KMS-11 (cell line): Measurements from ENCODE around the gene SERPINA10.

ENCODE experiments used
- H2AFZ ChIP-seq: fragments of 200-600 bp; sonication (generic); 2 replicates; pipeline ENCODE4 v1.6.1; 2016; ENCODE audit warnings: antibody characterized with exemption, mixed run types, low read depth
- H3K27ac ChIP-seq: fragments of 200-600 bp; sonication (generic); 2 replicates; pipeline ENCODE4 v1.6.1; 2016; ENCODE audit warnings: mild to moderate bottlenecking, mixed run types
- H3K27me3 ChIP-seq: fragments of 200-600 bp; sonication (generic); 2 replicates; pipeline ENCODE4 v1.6.1; 2017; ENCODE audit warnings: mild to moderate bottlenecking, low read depth, mixed run types, moderate library complexity; ENCODE audit not compliant: insufficient read depth
- H3K36me3 ChIP-seq: fragments of 200-600 bp; sonication (generic); 2 replicates; pipeline ENCODE4 v1.6.1; 2017; ENCODE audit warnings: mild to moderate bottlenecking, mixed run types; ENCODE audit not compliant: insufficient read depth
- H3K4me1 ChIP-seq: fragments of 200-600 bp; sonication (generic); 2 replicates; pipeline ENCODE4 v1.6.1; 2016; ENCODE audit warnings: mild to moderate bottlenecking, low read depth, mixed run types; ENCODE audit not compliant: poor library complexity, severe bottlenecking
- H3K4me2 ChIP-seq: fragments of 200-600 bp; sonication (generic); 2 replicates; pipeline ENCODE4 v1.7.0; 2016; ENCODE audit warnings: mild to moderate bottlenecking, mixed run types
- H3K4me3 ChIP-seq: fragments of 200-600 bp; sonication (generic); IDR thresholded peaks from 2 replicates; pipeline ENCODE4 v1.6.1; 2017; ENCODE audit warnings: low read depth, low read length, mixed read lengths; ENCODE audit not compliant: insufficient read depth
- H3K79me2 ChIP-seq: fragments of 200-600 bp; sonication (generic); 2 replicates; pipeline ENCODE4 v1.6.1; 2016; ENCODE audit warnings: low read depth, mixed run types; ENCODE audit not compliant: insufficient read depth
- H3K9ac ChIP-seq: fragments of 200-600 bp; sonication (generic); 2 replicates; pipeline ENCODE4 v1.6.1; 2016; ENCODE audit warnings: mild to moderate bottlenecking, mixed run types
- H4K20me1 ChIP-seq: fragments of 200-600 bp; sonication (generic); 2 replicates; pipeline ENCODE4 v1.6.1; 2016; ENCODE audit warnings: mild to moderate bottlenecking, mixed run types; ENCODE audit not compliant: insufficient read depth
- TF ChIP-seq, protein P1 (sequence below): fragments of 200-600 bp; sonication (generic); conservative IDR thresholded peaks from 2 replicates; pipeline ENCODE4 v1.6.1; 2017; ENCODE audit warnings: low read depth, mild to moderate bottlenecking, antibody characterized with exemption, low read length, moderate library complexity, mixed read lengths

Gene SERPINA10

DNA sequence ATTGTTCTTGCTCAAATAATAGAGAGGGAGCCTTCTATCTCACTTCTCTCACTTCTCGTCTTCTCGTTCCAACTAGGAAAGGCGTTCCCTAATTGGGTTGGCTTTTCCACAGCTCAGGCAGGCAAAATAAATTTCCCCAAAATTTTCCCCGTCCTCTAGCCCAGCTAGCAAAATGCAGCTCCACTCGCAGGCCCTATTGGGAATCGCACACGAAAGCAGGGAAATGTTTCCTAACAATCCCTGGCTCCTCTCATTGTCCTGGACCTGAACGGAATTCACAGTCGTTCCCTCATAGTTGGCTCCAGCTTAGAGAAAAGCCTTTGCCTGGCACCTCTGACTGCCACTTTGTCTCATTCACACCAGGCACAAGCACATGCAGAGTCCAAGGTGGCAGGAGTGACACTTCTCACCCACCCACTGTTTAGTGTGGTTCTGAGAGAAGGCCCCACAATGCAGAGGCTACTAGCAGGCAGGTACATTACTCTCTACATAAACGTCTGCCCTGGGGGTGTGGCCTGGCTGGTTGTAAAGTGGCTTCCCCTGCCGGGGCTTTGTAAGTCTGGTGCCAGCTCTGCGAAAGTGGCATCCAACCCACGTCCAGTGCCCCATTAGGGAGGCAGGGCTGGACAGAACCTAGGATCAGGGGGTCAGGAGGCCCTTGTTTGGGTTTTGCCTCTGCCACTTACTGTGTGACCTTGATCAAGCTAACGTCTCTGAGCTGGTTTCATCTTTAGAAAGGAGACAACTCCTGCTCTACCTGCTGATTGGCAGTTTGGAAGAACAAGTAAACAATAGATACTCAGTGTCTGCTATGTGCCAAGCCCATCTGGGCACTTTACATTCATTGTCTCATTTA lies 4.2 kb downstream of the SERPINA10 start:
- TF ChIP-seq, protein P1, sequence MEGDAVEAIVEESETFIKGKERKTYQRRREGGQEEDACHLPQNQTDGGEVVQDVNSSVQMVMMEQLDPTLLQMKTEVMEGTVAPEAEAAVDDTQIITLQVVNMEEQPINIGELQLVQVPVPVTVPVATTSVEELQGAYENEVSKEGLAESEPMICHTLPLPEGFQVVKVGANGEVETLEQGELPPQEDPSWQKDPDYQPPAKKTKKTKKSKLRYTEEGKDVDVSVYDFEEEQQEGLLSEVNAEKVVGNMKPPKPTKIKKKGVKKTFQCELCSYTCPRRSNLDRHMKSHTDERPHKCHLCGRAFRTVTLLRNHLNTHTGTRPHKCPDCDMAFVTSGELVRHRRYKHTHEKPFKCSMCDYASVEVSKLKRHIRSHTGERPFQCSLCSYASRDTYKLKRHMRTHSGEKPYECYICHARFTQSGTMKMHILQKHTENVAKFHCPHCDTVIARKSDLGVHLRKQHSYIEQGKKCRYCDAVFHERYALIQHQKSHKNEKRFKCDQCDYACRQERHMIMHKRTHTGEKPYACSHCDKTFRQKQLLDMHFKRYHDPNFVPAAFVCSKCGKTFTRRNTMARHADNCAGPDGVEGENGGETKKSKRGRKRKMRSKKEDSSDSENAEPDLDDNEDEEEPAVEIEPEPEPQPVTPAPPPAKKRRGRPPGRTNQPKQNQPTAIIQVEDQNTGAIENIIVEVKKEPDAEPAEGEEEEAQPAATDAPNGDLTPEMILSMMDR: no peak
- Histone ChIP-seq H3K4me3 (no peak overlapping the region), H3K4me1 (no peaks in the 10 kb centered on the region), H3K36me3 (no peaks in the 10 kb centered on the region), H3K4me2 (no peak overlapping the region), H4K20me1 (no peaks in the 10 kb centered on the region), H3K27me3 (no peaks in the 10 kb centered on the region), H3K27ac (no peak overlapping the region), H3K9ac (no peak overlapping the region), H3K79me2 (no peaks in the 10 kb centered on the region), H2AFZ (no peak overlapping the region)

DNA sequence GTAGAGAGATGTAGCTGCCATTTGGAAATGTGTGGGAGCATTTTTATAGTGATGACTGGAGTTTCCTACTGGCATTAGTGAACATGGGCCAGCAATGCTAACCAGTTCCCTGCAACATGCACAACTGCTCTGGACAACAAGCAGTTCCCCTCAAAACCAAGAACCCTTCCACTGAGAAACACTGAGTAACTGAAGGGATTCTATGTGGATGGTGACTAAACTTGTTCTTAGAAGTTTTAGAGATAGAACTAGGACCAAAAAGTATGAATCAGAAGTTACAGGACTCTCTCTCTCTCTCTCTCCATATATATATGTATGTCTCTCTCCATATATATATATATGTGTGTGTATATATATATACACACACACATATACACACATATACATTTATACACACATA lies 7.9 kb downstream of the SERPINA10 start:
- no peaks in the 10 kb centered on the region for H3K79me2 ChIP-seq
- H3K36me3 ChIP-seq: no peaks in the 10 kb centered on the region
- no peak overlapping the region for H3K4me3 ChIP-seq
- no peak overlapping the region for H3K4me2 ChIP-seq
- no peak overlapping the region for H3K9ac ChIP-seq
- no peaks in the 10 kb centered on the region for H3K4me1 ChIP-seq
- no peaks in the 10 kb centered on the region for H4K20me1 ChIP-seq
- no peaks in the 10 kb centered on the region for H3K27me3 ChIP-seq
- no peak overlapping the region for H2AFZ ChIP-seq
- no peak overlapping the region for H3K27ac ChIP-seq
- TF ChIP-seq, protein P1: no peak

DNA sequence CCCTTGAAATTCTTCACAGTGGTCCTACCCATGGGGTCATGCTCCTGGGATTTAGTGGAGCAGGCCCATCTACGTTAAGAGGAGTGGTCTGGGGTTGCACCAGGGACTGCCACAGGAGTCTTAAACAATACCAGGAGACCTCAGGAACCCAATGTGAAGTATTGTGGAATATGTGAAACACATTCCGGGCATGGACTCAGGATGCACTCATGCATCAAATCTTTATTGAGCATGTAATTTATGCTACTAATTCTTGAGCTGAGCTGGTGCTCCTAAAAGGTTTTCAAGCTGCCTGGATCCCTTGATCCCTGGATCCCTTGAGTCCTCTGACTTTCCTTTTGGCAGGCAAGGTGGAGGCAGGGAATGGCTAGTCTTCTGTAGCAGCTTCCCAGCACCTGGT lies 8.8 kb downstream of the SERPINA10 start:
- no peak overlapping the region for H3K27ac ChIP-seq
- H2AFZ ChIP-seq: no peak overlapping the region
- H3K79me2 ChIP-seq: no peaks in the 10 kb centered on the region
- H3K4me1 ChIP-seq: no peaks in the 10 kb centered on the region
- no peaks in the 10 kb centered on the region for H4K20me1 ChIP-seq
- no peak overlapping the region for H3K4me2 ChIP-seq
- H3K27me3 ChIP-seq: no peaks in the 10 kb centered on the region
- no peak overlapping the region for H3K9ac ChIP-seq
- no peak overlapping the region for H3K4me3 ChIP-seq
- TF ChIP-seq, protein P1: no peak
- no peaks in the 10 kb centered on the region for H3K36me3 ChIP-seq

DNA sequence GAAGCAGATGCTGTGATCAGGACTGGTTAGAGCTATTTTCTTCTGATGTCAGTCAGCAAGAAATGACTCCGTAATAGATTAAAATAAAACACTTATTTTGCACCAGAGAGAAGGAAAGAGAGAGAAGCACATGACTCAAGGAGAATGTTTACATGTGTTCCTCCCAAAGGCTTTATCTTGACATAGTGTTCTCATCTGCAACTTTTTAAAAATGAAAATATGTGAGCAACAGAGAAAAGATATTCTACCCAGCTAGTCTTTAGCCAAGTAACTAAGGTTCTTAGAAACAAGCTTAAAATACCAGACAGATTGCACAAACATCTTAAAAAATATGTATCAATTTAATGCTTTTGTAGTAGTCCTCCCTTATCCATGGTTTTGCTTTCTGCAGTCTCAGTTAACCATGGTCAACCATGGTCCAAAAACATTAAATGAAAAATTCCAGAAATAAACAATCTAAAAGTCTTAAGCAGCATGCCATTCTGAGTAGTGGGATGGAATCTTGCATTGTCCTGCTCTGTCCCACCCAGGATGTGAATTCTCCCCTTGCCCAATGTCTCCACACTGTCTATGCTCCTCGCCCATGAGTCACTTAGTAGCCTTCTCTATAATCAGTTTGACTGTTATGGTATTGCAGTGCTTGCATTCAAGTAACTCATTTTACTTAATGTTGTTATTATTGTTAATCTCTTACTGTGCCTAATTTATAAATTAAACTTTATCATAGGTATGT lies 9.9 kb downstream of the SERPINA10 start:
- Histone ChIP-seq H2AFZ (no peak overlapping the region), H3K9ac (no peak overlapping the region), H3K36me3 (no peaks in the 10 kb centered on the region), H4K20me1 (no peaks in the 10 kb centered on the region), H3K27ac (no peak overlapping the region), H3K79me2 (no peaks in the 10 kb centered on the region), H3K27me3 (no peaks in the 10 kb centered on the region), H3K4me3 (no peak overlapping the region), H3K4me1 (no peaks in the 10 kb centered on the region), H3K4me2 (no peak overlapping the region)
- TF ChIP-seq, protein P1: no peak
